HepG2 (cell line): ENCODE measurements around the gene TMEM98. TPM values are rescaled to one million over a fixed set of nuclear protein-coding genes. Genes with fewer than 3 reads are reported as not detected.

Source experiments
- BHLHE40 ChIP-seq: IDR thresholded peaks from 2 replicates; pipeline ENCODE4 v1.6.1; 2011; ENCODE audit warnings: low read length, improper control_type of control experiment
- CCDC6 ChIP-seq: sonication (generic); formaldehyde crosslinking; IDR thresholded peaks from 2 replicates; pipeline ENCODE4 v1.8.1; 2022; ENCODE audit warnings: mild to moderate bottlenecking, missing genetic modification reagents, moderate library complexity
- PHF20 ChIP-seq: sonication (generic); formaldehyde crosslinking; IDR thresholded peaks from 2 replicates; pipeline ENCODE4 v1.5.0; 2020; ENCODE audit warnings: mild to moderate bottlenecking, missing genetic modification reagents
- RFXAP ChIP-seq: sonication (generic); formaldehyde crosslinking; IDR thresholded peaks from 2 replicates; pipeline ENCODE4 v1.4.0; 2020; ENCODE audit warnings: missing genetic modification reagents, borderline replicate concordance
- SMARCE1 ChIP-seq: fragments of 450-650 bp; IDR thresholded peaks from 2 replicates; pipeline ENCODE4 v1.6.1; 2017; ENCODE audit warnings: borderline replicate concordance
- TMF1 ChIP-seq: sonication (generic); formaldehyde crosslinking; IDR thresholded peaks from 2 replicates; pipeline ENCODE4 v1.8.1; 2022; ENCODE audit warnings: low read depth, missing genetic modification reagents
- ZNF224 ChIP-seq: sonication (generic); formaldehyde crosslinking; IDR thresholded peaks from 2 replicates; pipeline ENCODE4 v1.5.0; 2020; ENCODE audit warnings: mild to moderate bottlenecking, missing genetic modification reagents
- ZNF550 ChIP-seq: sonication (generic); formaldehyde crosslinking; IDR thresholded peaks from 2 replicates; pipeline ENCODE4 v1.4.0; 2020; ENCODE audit warnings: mild to moderate bottlenecking, missing genetic modification reagents, borderline replicate concordance
- ZNF570 ChIP-seq: sonication (generic); formaldehyde crosslinking; IDR thresholded peaks from 2 replicates; pipeline ENCODE4 v1.4.0; 2020; ENCODE audit warnings: mild to moderate bottlenecking, missing genetic modification reagents, borderline replicate concordance
- ZNF619 ChIP-seq: sonication (generic); formaldehyde crosslinking; IDR thresholded peaks from 2 replicates; pipeline ENCODE4 v1.4.0; 2020; ENCODE audit warnings: mild to moderate bottlenecking, missing genetic modification reagents
- ZNF724P ChIP-seq: sonication (generic); formaldehyde crosslinking; IDR thresholded peaks from 2 replicates; pipeline ENCODE4 v1.8.0; 2022; ENCODE audit warnings: missing genetic modification reagents, borderline replicate concordance
- ZNF790 ChIP-seq: sonication (generic); formaldehyde crosslinking; IDR thresholded peaks from 2 replicates; pipeline ENCODE4 v1.8.0; 2022; ENCODE audit warnings: missing genetic modification reagents, mild to moderate bottlenecking, borderline replicate concordance
- polyA plus RNA-seq, 8 experiments: library from polyadenylated mRNA; depleted of rRNA in 3 of 8; stranded (reverse) in 7 of 8; unstranded in 1 of 8; fragments of >200 nt; fragmentation: Illumina TruSeq in 4 of 8; extraction: Trizol in 4 of 8; gene quantifications; 2 replicates each; pipeline versions ENCODE4 v1.2.1 to v1.2.3, GENCODE V29; 2011 to 2016; ENCODE audit warnings: low read depth in 4 of 8, missing spikeins in 1 of 8, mixed read lengths in 1 of 8; ENCODE audit not compliant: insufficient read depth in 1 of 8
- total RNA-seq, 5 experiments: library from RNA; depleted of rRNA; stranded (reverse); fragments of >200 nt; fragmentation: Illumina TruSeq; extraction: Trizol; gene quantifications; 2 replicates each; pipeline ENCODE4 v1.2.3, GENCODE V29; 2016; ENCODE audit warnings: low read depth in 1 of 5
- TF ChIP-seq, protein P1 (sequence below): sonication (generic); formaldehyde crosslinking; conservative IDR thresholded peaks from 2 replicates; pipeline ENCODE4 v1.5.0; 2020; ENCODE audit warnings: missing genetic modification reagents
- TF ChIP-seq, protein P2 (sequence below): sonication (generic); formaldehyde crosslinking; IDR thresholded peaks from 2 replicates; pipeline ENCODE4 v1.4.0; 2020; ENCODE audit warnings: low read depth, mild to moderate bottlenecking, missing genetic modification reagents
- TF ChIP-seq, protein P3 (sequence below): sonication (generic); formaldehyde crosslinking; IDR thresholded peaks from 2 replicates; pipeline ENCODE4 v1.4.0; 2020; ENCODE audit warnings: missing genetic modification reagents
- TF ChIP-seq, protein P4 (sequence below): sonication (generic); formaldehyde crosslinking; IDR thresholded peaks from one replicate; pipeline ENCODE4 v1.5.1; 2020; ENCODE audit warnings: mild to moderate bottlenecking, missing genetic modification reagents; ENCODE audit errors: not compliant biosample characterization

The TMEM98 gene
- total and polyA plus RNA-seq, 2 of the 13 experiments (the other 11 are each of a cell fraction or from before 2014, with no cell fraction given), result 103 to 175 TPM

DNA sequence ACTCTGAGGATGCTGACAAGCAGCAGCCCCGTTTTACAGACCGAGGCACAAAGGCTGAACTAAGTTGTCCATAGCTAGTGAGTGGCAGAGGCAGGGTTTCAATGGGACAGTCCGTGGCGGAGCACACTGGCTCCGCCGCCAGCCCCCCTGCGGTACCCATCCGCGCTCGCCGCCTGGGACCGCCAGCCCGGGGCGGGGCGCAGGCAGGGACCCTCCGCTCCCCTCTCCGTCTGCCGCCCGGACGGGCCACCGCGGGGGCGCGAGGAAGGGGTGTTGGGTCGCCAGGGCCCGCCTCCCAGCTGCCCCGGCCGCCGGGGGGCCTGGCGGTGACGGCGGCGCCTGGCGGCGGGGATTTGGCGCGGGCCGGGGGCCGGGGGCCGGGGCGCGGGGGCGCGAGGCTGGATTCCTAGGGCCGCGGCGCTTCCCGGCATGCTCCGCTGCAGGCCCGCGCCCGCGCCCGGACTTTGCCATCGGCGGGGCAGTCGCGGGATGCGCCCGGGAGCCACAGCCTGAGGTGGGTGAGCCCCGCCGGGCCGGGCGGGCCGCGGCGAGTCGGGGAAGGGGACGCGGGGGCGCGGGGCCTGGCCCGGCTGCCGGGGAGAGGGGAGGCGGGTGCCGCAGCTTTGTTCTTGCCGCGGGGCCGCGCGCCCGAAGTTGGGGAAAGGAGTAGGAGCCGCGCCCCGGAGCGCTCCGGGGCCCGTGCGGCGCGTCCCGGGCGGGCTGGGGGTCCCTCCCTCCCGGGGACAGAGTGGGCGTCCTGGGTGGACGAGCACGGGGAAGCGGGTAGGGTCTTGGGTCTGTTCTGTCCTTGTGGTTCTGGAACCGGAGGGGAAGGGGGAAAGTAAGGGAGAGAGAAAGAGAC is at the start of gene TMEM98 (continued):
- TF ChIP-seq, protein P1, sequence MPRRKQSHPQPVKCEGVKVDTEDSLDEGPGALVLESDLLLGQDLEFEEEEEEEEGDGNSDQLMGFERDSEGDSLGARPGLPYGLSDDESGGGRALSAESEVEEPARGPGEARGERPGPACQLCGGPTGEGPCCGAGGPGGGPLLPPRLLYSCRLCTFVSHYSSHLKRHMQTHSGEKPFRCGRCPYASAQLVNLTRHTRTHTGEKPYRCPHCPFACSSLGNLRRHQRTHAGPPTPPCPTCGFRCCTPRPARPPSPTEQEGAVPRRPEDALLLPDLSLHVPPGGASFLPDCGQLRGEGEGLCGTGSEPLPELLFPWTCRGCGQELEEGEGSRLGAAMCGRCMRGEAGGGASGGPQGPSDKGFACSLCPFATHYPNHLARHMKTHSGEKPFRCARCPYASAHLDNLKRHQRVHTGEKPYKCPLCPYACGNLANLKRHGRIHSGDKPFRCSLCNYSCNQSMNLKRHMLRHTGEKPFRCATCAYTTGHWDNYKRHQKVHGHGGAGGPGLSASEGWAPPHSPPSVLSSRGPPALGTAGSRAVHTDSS, result no peak
- TF ChIP-seq, protein P2, sequence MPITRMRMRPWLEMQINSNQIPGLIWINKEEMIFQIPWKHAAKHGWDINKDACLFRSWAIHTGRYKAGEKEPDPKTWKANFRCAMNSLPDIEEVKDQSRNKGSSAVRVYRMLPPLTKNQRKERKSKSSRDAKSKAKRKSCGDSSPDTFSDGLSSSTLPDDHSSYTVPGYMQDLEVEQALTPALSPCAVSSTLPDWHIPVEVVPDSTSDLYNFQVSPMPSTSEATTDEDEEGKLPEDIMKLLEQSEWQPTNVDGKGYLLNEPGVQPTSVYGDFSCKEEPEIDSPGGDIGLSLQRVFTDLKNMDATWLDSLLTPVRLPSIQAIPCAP (CRISPR knock-in tag), result no peak
- TF ChIP-seq ZNF570 (CRISPR knock-in tag) (no peak), TMF1 (CRISPR knock-in tag) (no peak), BHLHE40 (no peak), ZNF790 (no peak), ZNF550 (CRISPR knock-in tag) (no peak), PHF20 (CRISPR knock-in tag) (no peak), ZNF224 (CRISPR knock-in tag) (no peak), SMARCE1 (no peak), CCDC6 (CRISPR knock-in tag) (no peak), RFXAP (no peak), ZNF724P (CRISPR knock-in tag) (no peak), ZNF619 (CRISPR knock-in tag) (no peak)
- TF ChIP-seq, protein P3, sequence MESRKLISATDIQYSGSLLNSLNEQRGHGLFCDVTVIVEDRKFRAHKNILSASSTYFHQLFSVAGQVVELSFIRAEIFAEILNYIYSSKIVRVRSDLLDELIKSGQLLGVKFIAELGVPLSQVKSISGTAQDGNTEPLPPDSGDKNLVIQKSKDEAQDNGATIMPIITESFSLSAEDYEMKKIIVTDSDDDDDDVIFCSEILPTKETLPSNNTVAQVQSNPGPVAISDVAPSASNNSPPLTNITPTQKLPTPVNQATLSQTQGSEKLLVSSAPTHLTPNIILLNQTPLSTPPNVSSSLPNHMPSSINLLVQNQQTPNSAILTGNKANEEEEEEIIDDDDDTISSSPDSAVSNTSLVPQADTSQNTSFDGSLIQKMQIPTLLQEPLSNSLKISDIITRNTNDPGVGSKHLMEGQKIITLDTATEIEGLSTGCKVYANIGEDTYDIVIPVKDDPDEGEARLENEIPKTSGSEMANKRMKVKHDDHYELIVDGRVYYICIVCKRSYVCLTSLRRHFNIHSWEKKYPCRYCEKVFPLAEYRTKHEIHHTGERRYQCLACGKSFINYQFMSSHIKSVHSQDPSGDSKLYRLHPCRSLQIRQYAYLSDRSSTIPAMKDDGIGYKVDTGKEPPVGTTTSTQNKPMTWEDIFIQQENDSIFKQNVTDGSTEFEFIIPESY (CRISPR knock-in tag), result no peak
- TF ChIP-seq, protein P4, sequence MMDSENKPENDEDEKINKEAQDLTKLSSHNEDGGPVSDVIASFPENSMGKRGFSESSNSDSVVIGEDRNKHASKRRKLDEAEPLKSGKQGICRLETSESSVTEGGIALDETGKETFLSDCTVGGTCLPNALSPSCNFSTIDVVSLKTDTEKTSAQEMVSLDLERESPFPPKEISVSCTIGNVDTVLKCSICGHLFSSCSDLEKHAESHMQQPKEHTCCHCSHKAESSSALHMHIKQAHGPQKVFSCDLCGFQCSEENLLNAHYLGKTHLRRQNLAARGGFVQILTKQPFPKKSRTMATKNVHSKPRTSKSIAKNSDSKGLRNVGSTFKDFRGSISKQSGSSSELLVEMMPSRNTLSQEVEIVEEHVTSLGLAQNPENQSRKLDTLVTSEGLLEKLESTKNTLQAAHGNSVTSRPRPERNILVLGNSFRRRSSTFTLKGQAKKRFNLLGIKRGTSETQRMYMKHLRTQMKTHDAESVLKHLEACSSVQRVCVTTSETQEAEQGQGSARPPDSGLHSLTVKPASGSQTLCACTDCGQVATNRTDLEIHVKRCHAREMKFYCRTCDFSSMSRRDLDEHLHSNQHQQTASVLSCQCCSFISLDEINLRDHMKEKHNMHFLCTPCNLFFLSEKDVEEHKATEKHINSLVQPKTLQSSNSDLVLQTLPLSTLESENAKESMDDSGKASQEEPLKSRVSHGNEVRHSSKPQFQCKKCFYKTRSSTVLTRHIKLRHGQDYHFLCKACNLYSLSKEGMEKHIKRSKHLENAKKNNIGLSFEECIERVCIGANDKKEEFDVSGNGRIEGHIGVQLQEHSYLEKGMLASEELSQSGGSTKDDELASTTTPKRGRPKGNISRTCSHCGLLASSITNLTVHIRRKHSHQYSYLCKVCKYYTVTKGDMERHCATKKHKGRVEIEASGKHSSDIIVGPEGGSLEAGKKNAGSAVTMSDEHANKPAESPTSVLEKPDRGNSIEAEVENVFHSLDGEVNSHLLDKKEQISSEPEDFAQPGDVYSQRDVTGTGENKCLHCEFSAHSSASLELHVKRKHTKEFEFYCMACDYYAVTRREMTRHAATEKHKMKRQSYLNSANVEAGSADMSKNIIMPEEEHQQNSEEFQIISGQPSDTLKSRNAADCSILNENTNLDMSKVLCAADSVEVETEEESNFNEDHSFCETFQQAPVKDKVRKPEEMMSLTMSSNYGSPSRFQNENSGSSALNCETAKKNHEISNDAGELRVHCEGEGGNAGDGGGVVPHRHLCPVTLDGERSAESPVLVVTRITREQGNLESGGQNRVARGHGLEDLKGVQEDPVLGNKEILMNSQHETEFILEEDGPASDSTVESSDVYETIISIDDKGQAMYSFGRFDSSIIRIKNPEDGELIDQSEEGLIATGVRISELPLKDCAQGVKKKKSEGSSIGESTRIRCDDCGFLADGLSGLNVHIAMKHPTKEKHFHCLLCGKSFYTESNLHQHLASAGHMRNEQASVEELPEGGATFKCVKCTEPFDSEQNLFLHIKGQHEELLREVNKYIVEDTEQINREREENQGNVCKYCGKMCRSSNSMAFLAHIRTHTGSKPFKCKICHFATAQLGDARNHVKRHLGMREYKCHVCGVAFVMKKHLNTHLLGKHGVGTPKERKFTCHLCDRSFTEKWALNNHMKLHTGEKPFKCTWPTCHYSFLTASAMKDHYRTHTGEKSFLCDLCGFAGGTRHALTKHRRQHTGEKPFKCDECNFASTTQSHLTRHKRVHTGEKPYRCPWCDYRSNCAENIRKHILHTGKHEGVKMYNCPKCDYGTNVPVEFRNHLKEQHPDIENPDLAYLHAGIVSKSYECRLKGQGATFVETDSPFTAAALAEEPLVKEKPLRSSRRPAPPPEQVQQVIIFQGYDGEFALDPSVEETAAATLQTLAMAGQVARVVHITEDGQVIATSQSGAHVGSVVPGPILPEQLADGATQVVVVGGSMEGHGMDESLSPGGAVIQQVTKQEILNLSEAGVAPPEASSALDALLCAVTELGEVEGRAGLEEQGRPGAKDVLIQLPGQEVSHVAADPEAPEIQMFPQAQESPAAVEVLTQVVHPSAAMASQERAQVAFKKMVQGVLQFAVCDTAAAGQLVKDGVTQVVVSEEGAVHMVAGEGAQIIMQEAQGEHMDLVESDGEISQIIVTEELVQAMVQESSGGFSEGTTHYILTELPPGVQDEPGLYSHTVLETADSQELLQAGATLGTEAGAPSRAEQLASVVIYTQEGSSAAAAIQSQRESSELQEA (CRISPR knock-in tag), result no peak
